GM19351 (cell line): Measurements from ENCODE around the gene CCNL2.
"Not testable (repeated sequence)": the region's sequence is repeated elsewhere in the genome, so short reads cannot be mapped to it uniquely, and the experiment has no call there.

Experiments used
- ATAC-seq: cut with Tn5 transposase; IDR thresholded peaks from one replicate; pipeline ENCODE4 v1.9.1; 2021; ENCODE audit warnings: mild to moderate bottlenecking, moderate library complexity; ENCODE audit not compliant: unreplicated experiment

The CCNL2 gene

GRCh38 chr1:1402072-1402900 is 3.2 kb upstream of the CCNL2 start:
- no peak for ATAC-seq

GRCh38 chr1:1401457-1402010 is 2.4 kb upstream of the CCNL2 start:
- ATAC-seq: no peak

GRCh38 chr1:1400576-1401456 is 1.7 kb upstream of the CCNL2 start:
- no peak for ATAC-seq

- no peak for ATAC-seq
These were observed 889 bp upstream of the CCNL2 start for GRCh38 chr1:1399872-1400575.

GRCh38 chr1:1398677-1399186 is 403 bp downstream of the CCNL2 start:
- no peak for ATAC-seq

- no peak for ATAC-seq
These were observed 1.2 kb downstream of the CCNL2 start for GRCh38 chr1:1397839-1398523.

GRCh38 chr1:1395166-1395565 is 4.0 kb downstream of the CCNL2 start:
- no peak for ATAC-seq

- no peak for ATAC-seq
These were observed 5.0 kb downstream of the CCNL2 start for GRCh38 chr1:1394116-1394515.

- no peak for ATAC-seq
These were observed 5.7 kb downstream of the CCNL2 start for GRCh38 chr1:1393428-1393827.

GRCh38 chr1:1393014-1393413 is 6.1 kb downstream of the CCNL2 start:
- ATAC-seq: no peak

GRCh38 chr1:1391225-1391624 is 7.9 kb downstream of the CCNL2 start:
- no peak for ATAC-seq

- ATAC-seq: no peak
These were observed 8.5 kb downstream of the CCNL2 start for GRCh38 chr1:1390675-1391074.

- ATAC-seq: no peak
These were observed 11.1 kb downstream of the CCNL2 start for GRCh38 chr1:1388078-1388472.

GRCh38 chr1:1387098-1388077 is 11.7 kb downstream of the CCNL2 start:
- ATAC-seq: no peak

GRCh38 chr1:1385931-1386330 is 13.2 kb downstream of the CCNL2 start:
- no peak for ATAC-seq

- ATAC-seq: not testable (repeated sequence)
These were observed 13.8 kb downstream of the CCNL2 start for GRCh38 chr1:1385339-1385738.

GRCh38 chr1:1381294-1381693 is 17.8 kb downstream of the CCNL2 start:
- no peak for ATAC-seq

GRCh38 chr1:1380860-1381259 is 18.3 kb downstream of the CCNL2 start:
- ATAC-seq: no peak
